ENCODE data around the gene LYPD8.

- TF ChIP-seq, protein P1, sequence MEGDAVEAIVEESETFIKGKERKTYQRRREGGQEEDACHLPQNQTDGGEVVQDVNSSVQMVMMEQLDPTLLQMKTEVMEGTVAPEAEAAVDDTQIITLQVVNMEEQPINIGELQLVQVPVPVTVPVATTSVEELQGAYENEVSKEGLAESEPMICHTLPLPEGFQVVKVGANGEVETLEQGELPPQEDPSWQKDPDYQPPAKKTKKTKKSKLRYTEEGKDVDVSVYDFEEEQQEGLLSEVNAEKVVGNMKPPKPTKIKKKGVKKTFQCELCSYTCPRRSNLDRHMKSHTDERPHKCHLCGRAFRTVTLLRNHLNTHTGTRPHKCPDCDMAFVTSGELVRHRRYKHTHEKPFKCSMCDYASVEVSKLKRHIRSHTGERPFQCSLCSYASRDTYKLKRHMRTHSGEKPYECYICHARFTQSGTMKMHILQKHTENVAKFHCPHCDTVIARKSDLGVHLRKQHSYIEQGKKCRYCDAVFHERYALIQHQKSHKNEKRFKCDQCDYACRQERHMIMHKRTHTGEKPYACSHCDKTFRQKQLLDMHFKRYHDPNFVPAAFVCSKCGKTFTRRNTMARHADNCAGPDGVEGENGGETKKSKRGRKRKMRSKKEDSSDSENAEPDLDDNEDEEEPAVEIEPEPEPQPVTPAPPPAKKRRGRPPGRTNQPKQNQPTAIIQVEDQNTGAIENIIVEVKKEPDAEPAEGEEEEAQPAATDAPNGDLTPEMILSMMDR (IDR thresholded peaks at IDR 0.05; ENCODE audit: insufficient read depth, low read depth, low read length), result no peak
- TF ChIP-seq EZH2 (IDR thresholded peaks at IDR 0.05; ENCODE audit: insufficient read depth, low read length), result no peak
Measured at GRCh38 chr1:248787430-248787829, 31.9 kb upstream of the LYPD8 start.
